ENCODE measurements around the gene ANGPTL4.

Gene ANGPTL4

GRCh38 chr19:8421484-8422461, 57.8 kb downstream of the ANGPTL4 start:
- no peak for DNase-seq

DNA sequence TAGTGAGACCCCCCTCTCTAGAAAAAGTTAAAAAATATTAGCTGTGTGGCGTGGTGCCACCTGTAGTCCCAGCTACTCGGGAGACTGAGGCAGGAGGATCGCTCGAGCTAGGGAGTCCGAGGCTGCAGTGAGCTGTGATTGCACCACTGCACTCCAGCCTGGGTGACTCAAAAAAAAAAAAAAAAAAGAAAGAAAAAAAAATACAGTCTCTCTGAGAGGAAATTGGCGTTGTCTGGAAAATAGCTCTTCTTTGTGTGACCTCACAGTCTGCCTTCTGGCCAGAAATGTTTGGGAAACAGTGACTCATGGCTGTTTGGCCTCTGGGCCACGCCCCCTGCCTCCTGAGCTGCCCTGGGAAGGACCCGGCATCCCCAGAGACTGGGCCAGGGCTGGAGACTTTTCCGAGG, 59.9 kb downstream of the ANGPTL4 start:
- DNase-seq = no peak
